Measurements from ENCODE around the gene GPR32.
"Not testable (repeated sequence)": the region's sequence is repeated elsewhere in the genome, so short reads cannot be mapped to it uniquely, and the experiment has no call there.

DNA sequence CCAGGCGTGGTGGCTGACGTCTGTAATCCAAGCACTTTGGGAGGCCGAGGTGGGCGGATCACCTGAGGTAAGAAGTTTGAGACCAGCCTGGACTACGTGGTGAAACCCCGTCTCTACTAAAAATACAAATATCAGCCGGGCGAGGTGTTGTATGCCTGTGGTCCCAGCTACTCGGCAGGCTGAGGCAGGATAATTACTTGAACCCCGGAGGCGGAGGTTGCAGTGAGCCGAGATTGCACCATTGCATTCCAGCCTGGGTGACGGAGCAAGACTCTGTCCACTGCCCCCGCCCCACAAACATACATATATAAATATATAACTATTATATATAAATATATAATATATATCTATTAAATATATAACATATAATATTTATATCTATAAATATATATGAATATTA lies 23.1 kb upstream of the GPR32 start:
- TF ChIP-seq, protein P1, sequence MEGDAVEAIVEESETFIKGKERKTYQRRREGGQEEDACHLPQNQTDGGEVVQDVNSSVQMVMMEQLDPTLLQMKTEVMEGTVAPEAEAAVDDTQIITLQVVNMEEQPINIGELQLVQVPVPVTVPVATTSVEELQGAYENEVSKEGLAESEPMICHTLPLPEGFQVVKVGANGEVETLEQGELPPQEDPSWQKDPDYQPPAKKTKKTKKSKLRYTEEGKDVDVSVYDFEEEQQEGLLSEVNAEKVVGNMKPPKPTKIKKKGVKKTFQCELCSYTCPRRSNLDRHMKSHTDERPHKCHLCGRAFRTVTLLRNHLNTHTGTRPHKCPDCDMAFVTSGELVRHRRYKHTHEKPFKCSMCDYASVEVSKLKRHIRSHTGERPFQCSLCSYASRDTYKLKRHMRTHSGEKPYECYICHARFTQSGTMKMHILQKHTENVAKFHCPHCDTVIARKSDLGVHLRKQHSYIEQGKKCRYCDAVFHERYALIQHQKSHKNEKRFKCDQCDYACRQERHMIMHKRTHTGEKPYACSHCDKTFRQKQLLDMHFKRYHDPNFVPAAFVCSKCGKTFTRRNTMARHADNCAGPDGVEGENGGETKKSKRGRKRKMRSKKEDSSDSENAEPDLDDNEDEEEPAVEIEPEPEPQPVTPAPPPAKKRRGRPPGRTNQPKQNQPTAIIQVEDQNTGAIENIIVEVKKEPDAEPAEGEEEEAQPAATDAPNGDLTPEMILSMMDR (IDR thresholded peaks at IDR 0.05), result not testable (repeated sequence)
- TF ChIP-seq POLR2A (IDR thresholded peaks at IDR 0.05), result not testable (repeated sequence)

Measured in testis (tissue), 2 donors.